ENCODE results near the gene OGFR.

OGFR gene

DNA sequence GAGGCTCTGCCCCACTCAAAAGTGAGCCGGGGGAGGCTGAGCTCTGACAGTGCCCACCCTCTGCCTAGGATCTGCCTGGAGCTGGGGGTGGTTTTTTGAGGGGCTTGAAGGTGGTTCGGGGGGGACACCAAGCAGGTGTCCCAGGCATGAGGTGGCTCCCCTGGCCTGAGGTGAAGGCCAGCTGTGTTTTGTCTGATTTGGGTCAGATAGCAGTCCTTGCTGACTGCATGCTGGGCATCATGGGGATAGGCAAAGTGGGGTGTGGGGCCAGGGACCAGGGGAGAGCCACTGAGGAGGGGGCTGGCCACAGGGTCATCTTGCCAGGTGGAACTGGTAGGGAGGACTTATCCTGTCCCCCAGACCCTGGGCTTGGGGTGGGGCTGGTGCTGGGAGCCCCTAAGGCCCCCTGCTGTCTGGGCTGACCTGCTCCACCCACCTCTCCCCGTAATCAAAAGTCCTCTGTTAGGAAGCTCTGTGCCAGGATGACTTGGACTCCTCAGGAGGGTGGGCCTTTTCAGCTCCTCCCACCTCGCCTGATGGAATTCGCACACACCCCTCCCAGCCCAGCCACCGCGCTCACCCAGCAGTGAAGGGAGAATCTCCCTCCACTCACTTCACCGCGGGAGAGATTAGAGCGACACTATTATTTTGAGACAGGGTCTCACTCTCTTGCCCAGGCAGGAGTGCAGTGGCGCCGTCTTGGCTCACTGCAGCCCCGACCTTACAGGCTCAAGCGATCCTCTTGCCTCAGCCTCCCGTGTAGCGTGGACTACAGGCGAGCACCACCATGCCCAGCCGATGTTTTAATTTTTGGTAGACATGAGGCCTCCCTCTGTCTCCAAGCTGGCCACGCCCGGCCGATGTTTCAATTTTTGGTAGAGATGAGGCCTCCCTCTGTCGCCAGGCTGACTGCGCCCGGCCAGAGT, 10.7 kb downstream of the OGFR start:
- no peak for DNase-seq (ENCODE audit: low read depth)

DNA sequence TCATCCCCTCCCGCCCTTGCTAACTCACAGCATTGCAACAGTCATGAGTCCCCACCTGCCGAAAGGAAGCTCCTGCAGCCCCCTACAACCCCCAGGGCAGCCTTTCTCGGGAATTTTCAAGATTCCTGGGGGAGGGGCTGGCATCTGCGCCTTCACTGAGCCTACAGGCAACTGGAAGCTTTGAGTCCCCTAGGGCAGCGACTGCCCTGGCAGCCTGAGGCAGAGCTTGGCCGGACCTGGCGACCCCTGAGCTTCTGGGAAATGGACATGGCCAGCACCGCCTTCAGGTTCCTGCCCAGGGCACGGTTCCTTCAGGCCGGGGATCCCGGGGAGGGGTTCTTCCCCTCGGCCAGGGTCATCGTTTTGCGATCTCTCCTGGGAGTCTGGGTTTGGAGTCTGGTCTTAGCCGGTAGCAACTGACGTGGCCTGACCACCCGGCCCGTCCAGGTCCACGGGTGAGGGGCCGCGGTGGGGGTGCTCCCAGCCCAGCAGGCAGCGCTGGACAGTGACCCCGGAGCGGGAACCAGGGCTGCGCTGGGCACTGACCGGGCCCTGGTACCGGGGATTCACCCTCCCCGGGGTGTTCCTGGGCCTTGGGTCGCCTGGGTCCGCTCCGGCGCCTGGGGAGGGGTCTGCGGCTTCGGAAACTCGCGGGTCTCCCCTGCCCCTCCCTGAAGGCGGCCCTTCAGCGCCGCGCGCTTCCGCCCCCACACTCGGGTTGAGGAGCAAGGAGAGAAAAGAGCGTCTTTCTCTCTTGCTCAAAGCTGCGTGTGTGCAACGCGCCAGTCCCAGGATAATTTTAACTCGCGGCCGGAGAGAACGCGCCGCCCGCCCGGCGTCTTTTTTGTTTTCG, 11.6 kb downstream of the OGFR start:
- no peak for DNase-seq (ENCODE audit: low read depth)

DNA sequence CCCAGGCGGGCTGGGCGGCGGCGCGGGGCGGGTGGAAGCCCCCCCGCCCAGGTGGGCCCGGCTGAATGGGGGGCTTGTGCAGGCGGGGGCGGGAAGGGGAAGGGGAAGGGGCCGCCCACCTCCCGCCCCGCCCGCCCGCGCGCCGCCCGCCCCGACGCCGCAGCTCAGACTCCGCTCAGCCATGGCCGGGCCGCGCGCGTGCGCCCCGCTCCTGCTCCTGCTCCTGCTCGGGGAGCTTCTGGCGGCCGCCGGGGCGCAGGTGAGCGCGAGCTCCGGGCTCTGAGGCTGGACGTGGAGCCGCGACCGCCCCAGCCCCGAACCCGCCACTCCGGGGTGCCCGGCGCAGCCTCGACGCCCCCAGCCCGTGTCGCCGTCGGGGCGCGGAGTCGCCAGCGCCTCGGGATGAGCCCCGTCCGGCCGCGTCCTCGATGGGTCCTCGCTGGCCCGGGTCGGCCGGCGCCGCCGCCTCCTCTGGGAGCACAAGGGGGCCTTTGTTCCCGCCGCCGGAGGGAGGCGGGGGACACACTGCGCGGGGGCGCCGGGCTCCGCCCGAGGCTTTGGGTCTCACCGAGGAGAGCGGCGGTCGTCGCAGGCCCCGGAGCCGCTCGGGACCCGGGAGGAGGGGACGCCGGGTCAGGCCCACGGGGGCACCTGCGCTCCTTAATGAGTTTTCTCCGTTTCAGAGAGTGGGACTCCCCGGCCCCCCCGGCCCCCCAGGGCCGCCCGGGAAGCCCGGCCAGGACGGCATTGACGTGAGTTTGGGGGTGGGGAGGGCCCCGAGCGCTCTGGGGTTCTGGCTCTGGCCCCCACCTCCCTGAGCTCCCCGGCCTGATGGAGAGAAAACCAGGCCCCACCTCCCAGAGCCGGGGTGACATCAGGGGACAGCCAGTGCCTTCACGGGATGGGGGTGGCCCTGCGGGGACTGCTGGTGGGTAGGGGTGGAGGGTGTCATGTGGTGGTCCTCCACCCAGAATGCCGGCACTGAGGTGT, 12.5 kb downstream of the OGFR start, which contains the start of gene COL9A3:
TSS of gene COL9A3 (plus strand) at position 167 of the 990 bp plus-strand sequence. CDS start at position 182, 15 bp downstream.
- DNase-seq (ENCODE audit: low read depth): no peak

DNA sequence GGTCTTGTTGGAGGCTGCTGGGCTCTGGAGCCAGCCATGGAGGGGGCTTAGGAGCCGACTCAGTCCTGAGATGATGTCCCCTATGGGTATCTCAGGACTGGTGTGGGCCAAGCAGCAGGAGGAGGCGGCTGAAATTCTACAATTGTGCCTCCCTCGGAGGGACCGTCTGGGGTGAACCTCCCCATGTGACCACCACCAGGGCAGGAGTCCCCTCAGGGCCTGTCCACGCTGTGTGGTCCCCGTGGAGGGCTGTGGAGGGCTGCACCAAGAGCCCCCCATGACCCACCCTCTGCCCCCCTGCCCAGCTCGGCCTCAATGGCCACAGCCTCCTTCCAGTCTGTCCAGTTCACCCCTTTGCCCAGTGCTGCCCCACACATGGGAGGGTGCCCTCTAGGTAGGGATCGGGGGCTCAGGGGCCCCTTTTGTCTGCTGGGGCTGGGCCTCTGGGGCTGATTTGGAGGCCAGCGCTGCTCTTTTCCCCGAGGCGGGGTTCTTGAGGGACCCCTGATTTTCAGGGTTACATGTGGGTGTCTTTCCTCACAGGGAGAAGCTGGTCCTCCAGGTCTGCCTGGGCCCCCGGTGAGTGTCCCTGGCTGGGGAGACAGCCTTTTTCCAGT, 13.4 kb downstream of the OGFR start:
- DNase-seq (ENCODE audit: low read depth): no peak

DNA sequence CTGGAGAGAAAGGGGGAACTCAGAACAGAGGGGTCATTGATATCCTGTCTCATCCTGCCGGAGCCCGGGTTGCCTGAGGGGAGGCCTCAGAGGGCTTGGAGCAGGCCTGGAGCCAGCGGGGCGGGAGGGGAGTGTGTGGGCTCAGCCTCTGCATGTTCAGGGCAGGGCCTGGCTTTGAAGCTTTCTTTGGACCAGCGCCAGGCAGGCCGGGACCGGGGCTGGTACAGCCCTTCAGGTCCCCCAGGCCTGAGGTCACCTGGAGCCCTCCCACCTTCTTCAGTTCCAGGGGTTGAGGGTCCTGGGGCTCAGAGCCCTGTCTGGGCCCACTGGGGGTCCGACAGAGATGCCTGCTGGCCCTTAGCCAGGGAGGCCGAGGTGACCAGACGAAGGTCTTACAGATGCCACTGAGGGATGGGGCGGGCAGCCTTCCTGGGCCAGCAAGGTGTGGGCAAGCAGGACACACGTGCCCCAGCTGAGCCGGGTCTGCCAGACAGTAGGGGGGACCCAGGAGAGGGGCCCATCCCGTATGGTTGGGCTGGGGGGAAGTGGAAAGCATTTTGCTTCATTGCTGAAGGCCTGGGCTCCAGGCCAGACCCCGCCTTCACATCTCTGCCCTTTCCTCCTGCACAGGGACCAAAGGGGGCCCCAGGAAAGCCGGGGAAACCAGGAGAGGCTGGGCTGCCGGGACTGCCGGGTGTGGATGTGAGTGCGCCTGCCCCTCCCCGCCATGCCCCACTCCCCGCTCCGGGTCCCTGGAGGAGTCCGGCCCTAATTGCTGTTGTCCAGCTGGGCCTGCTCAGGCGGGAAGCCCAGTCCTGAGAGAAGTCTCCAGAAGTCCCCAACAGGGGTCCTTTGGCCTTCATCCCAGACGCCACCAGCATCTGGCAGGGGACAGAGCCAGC, 14.2 kb downstream of the OGFR start:
- DNase-seq (ENCODE audit: low read depth): no peak

DNA sequence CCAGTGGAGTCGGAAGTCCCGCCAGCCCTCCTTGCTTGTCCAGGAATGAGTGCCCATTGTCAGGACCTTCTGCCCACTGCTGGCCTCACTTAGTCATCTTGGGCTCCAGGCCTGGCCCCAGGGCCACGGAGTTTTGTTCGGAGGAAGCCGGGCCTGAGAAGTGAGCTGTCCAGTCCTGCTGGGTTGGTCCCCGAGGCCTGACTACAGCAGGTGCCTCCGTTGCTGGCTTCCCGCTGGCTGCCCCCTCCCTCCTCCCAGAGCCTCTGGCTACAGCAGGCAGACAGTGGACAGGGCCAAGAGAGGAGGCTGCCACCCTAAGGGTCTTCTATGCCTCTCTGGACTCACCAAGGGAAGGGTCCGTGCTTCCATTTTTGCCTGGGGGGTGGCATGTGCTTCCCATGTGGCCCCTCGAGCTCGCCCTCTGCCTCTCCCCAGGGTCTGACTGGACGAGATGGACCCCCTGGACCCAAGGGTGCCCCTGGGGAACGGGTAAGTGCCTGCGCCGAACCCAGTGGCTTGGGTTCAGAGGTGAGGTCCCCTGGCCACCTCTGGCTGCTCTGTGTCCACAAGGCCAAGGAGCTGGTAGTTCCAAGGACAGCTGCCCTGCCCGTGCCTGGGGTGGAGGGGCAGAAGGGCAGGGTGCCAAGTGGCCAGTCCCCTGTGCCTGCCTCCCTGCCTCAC, 15.0 kb downstream of the OGFR start:
- DNase-seq (ENCODE audit: low read depth): no peak

DNA sequence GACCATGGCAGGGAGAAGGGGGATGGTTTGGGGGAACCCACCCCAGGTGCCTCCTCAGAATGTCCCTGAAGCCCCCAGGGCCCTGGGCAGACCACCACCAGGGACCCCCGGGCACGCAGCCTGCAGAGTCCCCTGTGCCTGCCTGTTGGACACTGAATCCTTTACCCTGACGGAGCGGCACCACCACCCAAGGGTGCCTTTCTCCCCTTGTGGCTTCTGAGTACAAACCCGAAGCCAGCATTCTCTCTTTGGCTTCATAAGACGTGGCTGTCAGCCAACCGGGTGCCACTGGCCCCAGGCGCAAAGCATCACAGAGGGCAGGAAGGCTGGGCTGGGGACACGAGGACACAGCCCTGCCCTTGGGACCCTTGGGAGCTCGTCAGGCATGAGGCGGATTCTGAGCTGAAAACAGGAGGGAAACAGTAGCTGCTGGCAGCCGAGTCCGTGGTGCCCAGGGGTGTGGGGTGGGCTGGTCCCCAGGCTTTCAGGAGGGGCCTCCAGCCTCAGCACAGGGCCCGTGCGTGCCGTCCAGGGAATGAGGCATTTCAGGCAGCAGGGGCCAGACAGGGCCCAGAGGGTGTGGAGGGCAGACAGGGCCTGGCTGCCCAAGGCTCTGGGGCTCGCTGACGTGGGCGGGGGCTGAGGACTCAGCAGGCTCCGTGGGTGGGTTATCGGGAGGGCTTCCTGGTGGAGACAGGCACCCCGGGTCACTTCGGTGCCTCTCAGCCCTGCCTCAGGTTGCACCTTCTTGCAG, 15.8 kb downstream of the OGFR start:
- DNase-seq (ENCODE audit: low read depth): no peak

DNA sequence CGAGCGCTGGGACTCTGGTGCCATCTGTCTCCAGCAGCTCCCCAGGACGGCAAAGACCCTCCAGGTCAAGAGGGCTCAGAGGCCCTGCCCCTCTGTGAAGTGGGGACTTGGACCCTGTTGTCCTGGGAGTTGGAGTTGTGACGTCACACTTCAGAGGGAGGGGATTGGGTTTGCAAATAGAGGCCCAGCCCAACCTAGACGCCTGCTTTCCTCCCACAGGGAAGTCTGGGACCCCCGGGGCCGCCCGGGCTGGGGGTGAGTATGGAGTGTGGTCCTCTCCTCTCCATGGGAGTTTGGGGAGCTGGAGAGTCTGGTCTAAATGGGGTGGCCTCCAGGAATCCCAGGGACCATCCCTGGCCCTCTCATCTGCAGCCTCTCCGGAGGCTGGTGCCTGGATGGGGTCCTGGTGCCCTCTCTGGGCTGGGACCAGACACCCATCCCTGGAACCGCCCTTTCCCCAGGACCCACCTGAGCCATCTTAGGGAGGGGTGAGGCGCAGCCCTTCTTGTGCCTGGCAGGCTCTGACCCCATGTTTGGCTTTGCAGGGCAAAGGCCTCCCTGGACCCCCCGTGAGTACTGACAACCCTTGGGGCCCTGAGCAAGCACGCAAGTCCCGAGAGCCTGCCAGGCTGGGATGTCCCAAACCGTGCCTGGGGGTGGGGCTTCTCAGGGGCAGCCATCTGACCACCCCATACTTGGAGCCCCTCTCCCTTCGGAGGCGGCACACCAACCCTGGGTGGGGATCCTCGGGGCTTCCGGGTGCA, 16.5 kb downstream of the OGFR start:
- DNase-seq (ENCODE audit: low read depth): no peak

DNA sequence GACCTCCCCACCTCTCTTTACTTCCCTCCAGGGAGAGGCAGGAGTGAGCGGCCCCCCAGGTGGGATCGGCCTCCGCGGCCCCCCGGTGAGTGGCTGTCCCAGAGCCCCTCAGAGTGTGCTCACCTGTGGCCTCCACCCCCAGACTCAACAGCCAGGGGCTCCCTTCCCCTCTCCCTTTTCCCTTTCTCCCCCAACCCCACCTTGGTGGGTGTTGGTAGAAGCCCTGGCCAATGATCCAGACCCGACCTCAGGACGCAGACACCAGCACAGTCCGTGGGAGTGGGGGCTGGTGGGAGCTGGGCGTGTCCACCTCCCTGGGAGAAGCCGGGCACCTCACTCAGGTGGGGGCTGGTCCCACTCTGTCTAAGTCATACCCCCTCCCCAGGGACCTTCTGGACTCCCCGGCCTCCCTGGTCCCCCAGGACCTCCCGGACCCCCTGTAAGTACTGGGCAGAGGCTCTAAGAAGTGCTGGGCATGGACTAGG, 17.1 kb downstream of the OGFR start:
- no peak for DNase-seq (ENCODE audit: low read depth)

DNA sequence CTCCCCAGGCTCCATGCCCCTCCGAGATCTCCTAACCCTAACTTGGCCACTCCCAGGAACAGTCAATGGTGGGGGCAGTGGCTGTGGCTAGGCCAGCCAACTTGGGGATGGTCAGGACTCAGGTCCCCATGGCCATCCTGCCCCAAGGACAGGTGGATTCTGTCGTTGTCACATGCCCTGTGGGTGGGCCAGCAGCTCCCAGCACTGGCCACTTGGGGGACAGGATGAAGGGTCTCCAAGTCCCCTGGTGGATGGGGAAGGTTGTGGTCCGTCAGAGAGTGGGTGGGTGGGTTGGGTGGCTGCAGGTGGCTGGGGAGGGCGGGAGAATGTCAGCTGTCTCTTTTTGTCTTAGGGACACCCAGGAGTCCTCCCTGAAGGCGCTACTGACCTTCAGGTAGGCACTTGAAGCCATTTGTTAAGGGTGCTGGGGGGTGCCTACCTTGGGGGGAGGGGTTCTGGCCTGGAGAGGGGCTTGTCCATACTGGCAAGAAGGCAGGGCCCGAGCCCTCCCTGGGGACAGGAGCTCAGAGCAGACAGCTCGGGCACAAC, 17.7 kb downstream of the OGFR start:
- no peak for DNase-seq (ENCODE audit: low read depth)

DNA sequence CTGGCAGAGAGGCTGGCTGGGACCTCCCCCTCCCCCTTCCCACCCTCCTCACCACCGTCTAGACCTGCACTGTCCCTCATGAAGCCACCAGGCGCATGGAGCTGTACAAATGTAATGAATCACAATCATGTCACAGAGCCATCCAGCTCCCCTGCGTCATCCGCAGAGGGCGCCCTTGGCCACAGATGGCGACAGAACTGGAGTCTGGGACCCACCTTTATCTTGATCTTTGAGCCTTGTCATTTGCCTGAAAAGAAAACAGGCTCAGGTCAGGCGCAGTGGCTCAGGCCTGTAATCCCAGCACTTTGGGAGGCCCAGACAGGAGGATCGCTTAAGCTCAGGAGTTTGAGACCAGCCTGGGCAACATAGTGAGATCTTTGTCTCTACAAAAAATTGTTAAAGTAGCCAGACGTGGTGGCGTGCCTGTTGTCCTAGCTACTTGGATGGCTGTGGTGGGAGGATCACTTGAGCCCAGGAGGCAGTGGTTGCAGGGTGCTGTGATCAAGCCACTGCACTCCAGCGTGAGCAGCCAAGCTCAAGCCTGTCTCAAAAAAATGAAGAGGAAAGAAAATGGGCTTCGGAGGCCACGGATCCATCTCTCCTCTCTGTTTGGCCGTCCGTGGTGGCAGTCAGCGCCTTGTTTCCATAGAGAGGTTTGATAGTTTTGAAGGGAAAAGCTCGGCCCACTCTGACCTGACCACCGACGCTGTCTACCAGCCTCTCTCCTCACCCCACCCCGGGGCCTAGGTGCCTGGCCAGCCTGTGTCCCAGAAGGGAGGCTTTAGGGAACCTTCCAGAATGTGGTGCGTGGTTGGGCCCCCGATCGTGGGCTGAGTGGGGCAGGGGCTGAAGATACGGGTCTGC, 18.4 kb downstream of the OGFR start:
- no peak for DNase-seq (ENCODE audit: low read depth)

DNA sequence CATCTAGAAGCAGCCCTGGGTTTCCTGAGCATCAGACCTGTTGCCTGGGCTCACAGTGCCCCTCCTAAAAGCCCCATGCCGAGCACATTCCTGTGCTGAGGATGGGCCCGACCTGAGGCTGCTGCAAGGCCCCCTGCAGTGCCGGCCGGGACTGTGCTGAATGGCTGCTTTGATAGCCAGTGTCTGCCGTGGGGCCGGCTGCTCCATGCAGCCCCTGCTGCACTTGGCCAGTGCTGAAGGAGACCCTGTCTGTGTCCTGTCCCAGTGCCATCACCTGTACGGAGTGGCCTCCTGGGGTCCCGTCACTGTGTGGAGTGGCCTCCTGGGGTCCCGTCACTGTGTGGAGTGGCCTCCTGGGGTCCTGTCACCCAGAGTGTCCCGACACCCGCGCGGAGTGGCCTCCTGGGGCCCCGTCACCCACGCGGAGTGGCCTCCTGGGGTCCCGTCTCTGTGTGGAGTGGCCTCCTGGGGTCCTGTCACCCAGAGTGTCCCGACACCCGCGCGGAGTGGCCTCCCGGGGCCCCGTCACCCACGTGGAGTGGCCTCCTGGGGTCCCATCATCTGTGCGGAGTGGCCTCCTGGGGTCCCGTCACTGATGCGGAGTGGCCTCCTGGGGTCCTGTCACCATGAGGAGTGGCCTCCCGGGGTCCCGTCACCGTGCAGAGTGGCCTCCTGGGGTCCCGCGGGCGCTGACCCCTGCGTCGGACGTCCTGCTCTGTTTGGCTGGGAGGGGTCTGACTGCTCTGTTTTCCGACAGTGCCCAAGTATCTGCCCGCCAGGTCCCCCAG, 19.2 kb downstream of the OGFR start:
- DNase-seq (ENCODE audit: low read depth): no peak

DNA sequence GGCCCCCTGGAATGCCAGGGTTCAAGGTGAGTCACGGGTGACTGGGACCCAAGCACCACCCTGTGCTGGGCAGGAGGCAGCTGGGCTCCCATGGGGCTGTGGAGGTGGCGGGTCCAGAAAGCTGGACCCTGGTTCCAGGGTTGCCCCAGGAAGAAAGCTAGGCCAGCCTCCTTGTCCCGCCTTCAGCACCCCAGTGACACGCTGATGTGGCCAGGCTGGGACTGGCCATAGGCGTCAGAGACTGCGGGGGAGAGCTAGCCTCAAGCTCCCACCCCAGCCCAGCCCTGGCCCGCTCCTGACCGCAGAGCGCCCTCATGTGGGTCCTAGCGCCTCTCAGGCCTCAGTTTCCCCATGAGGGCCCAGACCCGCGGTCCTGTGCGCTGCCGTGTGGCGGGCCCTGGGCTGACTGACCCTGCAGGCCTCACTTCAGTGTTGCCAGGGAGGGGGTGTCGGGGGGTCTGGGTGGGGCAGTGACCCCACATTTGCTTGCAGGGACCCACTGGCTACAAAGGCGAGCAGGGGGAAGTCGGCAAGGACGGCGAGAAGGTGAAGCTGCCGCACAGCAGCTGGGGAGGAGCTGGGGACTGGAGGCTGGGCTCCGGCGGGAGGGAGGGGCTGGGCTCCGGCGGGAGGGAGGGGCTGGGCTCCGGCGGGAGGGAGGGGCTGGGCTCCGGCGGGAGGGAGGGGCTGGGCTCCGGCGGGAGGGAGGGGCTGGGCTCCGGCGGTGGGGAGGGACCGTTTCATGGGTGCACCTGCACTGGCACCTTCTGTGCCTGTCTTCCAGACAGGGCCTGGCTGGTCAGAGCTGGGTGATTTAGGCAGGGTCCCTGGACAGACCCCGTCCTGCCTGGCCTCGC, 20.1 kb downstream of the OGFR start:
- no peak for DNase-seq (ENCODE audit: low read depth)

DNA sequence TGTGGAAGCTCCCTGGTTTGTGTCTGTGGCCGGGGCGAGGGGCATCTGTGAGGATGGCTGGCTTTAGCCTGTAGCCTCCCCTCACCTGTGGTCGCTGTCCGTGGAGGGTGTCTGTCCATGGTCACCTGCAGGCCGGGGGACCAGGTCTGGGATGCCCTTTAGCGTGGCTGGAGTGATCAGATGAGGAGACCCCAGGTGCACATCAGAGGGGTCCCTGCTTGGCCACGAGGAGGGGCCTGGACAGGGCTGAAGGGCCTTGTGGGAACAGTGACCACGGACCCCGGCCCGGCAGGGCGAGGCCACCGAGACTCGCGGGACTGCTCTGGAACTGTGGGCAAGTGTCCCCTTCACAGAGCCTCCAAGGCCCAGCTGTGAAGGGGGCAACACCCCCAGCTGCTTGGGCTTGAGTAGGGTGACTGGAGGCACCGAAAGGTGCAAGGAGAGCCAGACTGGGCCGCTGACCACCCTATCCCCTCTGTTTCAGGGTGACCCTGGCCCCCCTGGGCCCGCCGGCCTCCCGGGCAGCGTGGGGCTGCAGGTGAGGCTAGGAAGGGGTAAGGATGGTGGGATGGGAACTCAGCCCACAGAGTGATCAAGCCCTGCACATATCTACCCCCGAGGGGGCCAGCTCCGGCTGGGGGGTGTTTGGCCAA, 20.8 kb downstream of the OGFR start:
- no peak for DNase-seq (ENCODE audit: low read depth)

Data from stimulated activated CD8-positive, alpha-beta memory T cell treated with anti-CD3 and anti-CD28 coated beads, Interleukin-15, amount 100 ng/mL, for 1 hour (primary cell).